GM12878 (cell line): ENCODE results near the gene MAPKBP1. TPM values are rescaled to one million over a fixed set of nuclear protein-coding genes. Genes with fewer than 3 reads are reported as not detected.

Experiments used
- ATAC-seq: fragments of 200-7000 bp; cut with Tn5 transposase; 3 replicates; pipeline ENCODE4 v1.9.1; 2020; ENCODE audit warnings: mild to moderate bottlenecking, moderate library complexity
- BruUV-seq: library from RNA; stranded (reverse); fragments of 400-500 nt; replicated peaks from 2 replicates; lab custom pipeline; 2021; lab: Mats Ljungman, UMichigan
- CTCF ChIA-PET: fragments of 300-600 bp; sonication (Branson Sonifier 250); formaldehyde crosslinking; extraction: SDS; loops from one replicate; lab custom pipeline; 2021; ENCODE audit warnings: inconsistent platforms; lab: Yijun Ruan, JAX
- POLR2A ChIA-PET: fragments of 350-600 bp; formaldehyde crosslinking; extraction: SDS; loops from one replicate; lab custom pipeline; 2021; ENCODE audit warnings: inconsistent platforms; lab: Charles Lee
- RAD21 ChIA-PET: fragments of 300-600 bp; sonication (Branson Sonifier 250); formaldehyde crosslinking; loops from one replicate; lab custom pipeline; 2023; ENCODE audit warnings: antibody characterized with exemption; ENCODE audit not compliant: unreplicated experiment; lab: Charles Lee
- SMC1A ChIA-PET: fragments of 300-600 bp; sonication (Branson Sonifier 250); formaldehyde crosslinking; loops from one replicate; lab custom pipeline; 2023; ENCODE audit not compliant: unreplicated experiment, uncharacterized antibody; lab: Charles Lee
- DNase-seq: peaks from one replicate; pipeline ENCODE4 v3.0.0-alpha.2; 2011; ENCODE audit warnings: low read depth, low spot score
- FAIRE-seq: peaks from 3 replicates; lab custom pipeline; 2011; peaks lifted over from hg19 to GRCh38; lab: Jason Lieb, UNC
- H2AFZ ChIP-seq: 2 replicates; pipeline ENCODE4 v1.6.0; 2011; ENCODE audit warnings: low read depth, low read length, control low read depth; ENCODE audit not compliant: control insufficient read depth
- H3K27ac ChIP-seq: 2 replicates; pipeline ENCODE4 v1.5.1; 2011; ENCODE audit warnings: control low read depth; ENCODE audit not compliant: control insufficient read depth, insufficient read depth
- H3K27me3 ChIP-seq, 2 experiments: replicated peaks in 1 of 2; 2 replicates each; pipeline versions ENCODE4 v1.6.0 to v1.6.1; 2011; ENCODE audit warnings: low read length in 1 of 2; ENCODE audit not compliant: control insufficient read depth in 2 of 2, insufficient read depth in 2 of 2
- H3K36me3 ChIP-seq, 2 experiments: 2 replicates each; pipeline ENCODE4 v1.5.1; 2011; ENCODE audit warnings: low read length in 1 of 2; ENCODE audit not compliant: control insufficient read depth in 2 of 2, insufficient read depth in 2 of 2
- H3K4me1 ChIP-seq: 2 replicates; pipeline ENCODE4 v1.6.1; 2011; ENCODE audit warnings: mild to moderate bottlenecking, low read length, moderate library complexity, mixed read lengths; ENCODE audit not compliant: control insufficient read depth, insufficient read depth
- H3K4me2 ChIP-seq: 2 replicates; pipeline ENCODE4 v1.6.0; 2011; ENCODE audit warnings: control low read depth; ENCODE audit not compliant: control insufficient read depth, insufficient read depth
- H3K4me3 ChIP-seq: fragments of 200-600 bp; sonication (generic); 2 replicates; pipeline ENCODE4 v1.5.1; 2016
- H3K79me2 ChIP-seq: 2 replicates; pipeline ENCODE4 v1.6.0; 2011; ENCODE audit warnings: low read length; ENCODE audit not compliant: control insufficient read depth, insufficient read depth
- H3K9ac ChIP-seq: 2 replicates; pipeline ENCODE4 v1.8.0; 2011; ENCODE audit warnings: low read length, control low read depth, mixed read lengths; ENCODE audit not compliant: control insufficient read depth, insufficient read depth
- H3K9me3 ChIP-seq: replicated peaks from 3 replicates; pipeline ENCODE4 v1.5.1; 2011; ENCODE audit warnings: mild to moderate bottlenecking, low read length; ENCODE audit not compliant: control insufficient read depth, insufficient read depth
- H4K20me1 ChIP-seq: 2 replicates; pipeline ENCODE4 v1.6.0; 2011; ENCODE audit not compliant: control insufficient read depth, insufficient read depth
- BMI1 ChIP-seq: fragments of 450-650 bp; IDR thresholded peaks from 2 replicates; pipeline ENCODE4 v1.6.1; 2016; ENCODE audit warnings: mild to moderate bottlenecking, moderate library complexity, borderline replicate concordance
- CHD4 ChIP-seq: fragments of 200-600 bp; sonication (generic); IDR thresholded peaks from 2 replicates; pipeline ENCODE4 v1.6.1; 2016; ENCODE audit warnings: mild to moderate bottlenecking
- CREM ChIP-seq: IDR thresholded peaks from 2 replicates; pipeline ENCODE4 v1.6.1; 2014; ENCODE audit warnings: antibody characterized with exemption, low read depth
- E2F8 ChIP-seq: fragments of 450-650 bp; IDR thresholded peaks from 2 replicates; pipeline ENCODE4 v1.6.1; 2018; ENCODE audit warnings: mild to moderate bottlenecking, low read depth, moderate library complexity; ENCODE audit not compliant: partially characterized antibody
- RELA ChIP-seq: fragments of 450-650 bp; IDR thresholded peaks from 2 replicates; pipeline ENCODE4 v1.8.0; 2014; ENCODE audit warnings: borderline replicate concordance; ENCODE audit not compliant: partially characterized antibody
- YY1 ChIP-seq: IDR thresholded peaks from 2 replicates; pipeline ENCODE4 v1.6.1; 2011; ENCODE audit warnings: low read depth, mild to moderate bottlenecking, low read length
- ZBTB4 ChIP-seq: fragments of 450-650 bp; formaldehyde crosslinking; IDR thresholded peaks from 2 replicates; pipeline ENCODE4 v1.4.0; 2022; ENCODE audit warnings: mild to moderate bottlenecking, moderate library complexity
- WGBS: methylation state at CpG from one replicate; pipeline ENCODE4 v1.1.6; 2016; ENCODE audit warnings: low lambda C conversion rate; ENCODE audit not compliant: insufficient replicate concordance, insufficient coverage; ENCODE audit errors: missing lambda C conversion rate; 5-methylcytosine and 5-hydroxymethylcytosine counted together
- in situ Hi-C: fragments of 300-500 bp; cut with MboI; formaldehyde crosslinking; loops from 9 replicates; pipeline ENCODE4 v1.14.3; 2018; ENCODE audit warnings: mixed read lengths
- intact Hi-C: fragments of 100-400 bp; cut with micrococcal nuclease; formaldehyde crosslinking; loops from one replicate; pipeline ENCODE4 v1.14.2; 2022; ENCODE audit not compliant: unreplicated experiment
- polyA plus RNA-seq, 11 experiments: library from polyadenylated mRNA; depleted of rRNA in 4 of 11; unstranded in 6 of 11; stranded (reverse) in 5 of 11; fragments of >200 nt; fragmentation: Nextera tagmentation in 4 of 11; fragmentation: Illumina TruSeq in 1 of 11; extraction: Ambion mirVana in 4 of 11; extraction: Trizol in 1 of 11; gene quantifications; 1 replicate in 1 of 11; 2 replicates in 10 of 11; pipeline versions ENCODE4 v1.2.1 to v1.2.3, GENCODE V29; 2011 to 2016; ENCODE audit warnings: inconsistent platforms in 2 of 11, missing spikeins in 2 of 11, low read depth in 1 of 11
- total RNA-seq, 4 experiments: library from RNA; depleted of rRNA in 3 of 4; stranded (reverse); fragments of >200 nt in 3 of 4; fragmentation: Illumina TruSeq in 1 of 4; extraction: Trizol in 1 of 4; gene quantifications; 2 replicates each; pipeline versions ENCODE4 v1.2.1 to v1.2.3, GENCODE V29; 2013 to 2021

Gene MAPKBP1
- total and polyA plus RNA-seq, 10 of the 15 experiments (the other 5 are each of a cell fraction or from before 2014, with no cell fraction given): 0.44 to 19.0 (median 7.3) TPM

- no peak for TF ChIP-seq E2F8
Measured at GRCh38 chr15:41814534-41814933, 40.2 kb downstream of the MAPKBP1 start (continued).

GRCh38 chr15:41816788-41817187 lies 42.5 kb downstream of the MAPKBP1 start:
- intact Hi-C loops: loop anchor here (10.0 kb wide), 1 partner anchor 122 kb away; no protein-coding TSS in a partner anchor
- Histone ChIP-seq H3K79me2 (no peaks in the 10 kb centered on the region), H3K9ac (no peak overlapping the region), H3K4me1 (no peaks in the 10 kb centered on the region), H3K27me3 (no peaks in the 10 kb centered on the region), H3K4me3 (no peak overlapping the region), H3K36me3 (peaks cover 3 to 21% of the 10 kb centered on the region in 2 experiments; a peak in 3 of 4 replicates), H3K9me3 (no peaks in the 10 kb centered on the region), H4K20me1 (no peaks in the 10 kb centered on the region), H3K27ac (no peak overlapping the region), H2AFZ (no peak overlapping the region), H3K4me2 (no peak overlapping the region)
- POLR2A ChIA-PET: no interaction called here
- ATAC-seq: no peak
- CTCF ChIA-PET: interaction anchor here (1.3 to 1.7 kb wide), 2 partner anchors 43 to 213 kb away, joined by 3 to 7 read pairs; partner anchors contain the start of gene MAPKBP1
- in situ Hi-C loops: no loop called here
- TF ChIP-seq YY1: no peak
- TF ChIP-seq BMI1: no peak
- TF ChIP-seq RELA: no peak
- TF ChIP-seq CHD4: no peak
- TF ChIP-seq CREM: no peak
- no peak for TF ChIP-seq ZBTB4
- SMC1A ChIA-PET: interaction anchor here (1.6 kb wide), 1 partner anchor 43 kb away, joined by 6 read pairs; the partner anchor contains the start of gene MAPKBP1
- RAD21 ChIA-PET: no interaction called here
- DNase-seq: no peak
- no peak for FAIRE-seq
- no TSS peak for BruUV-seq
- WGBS: 94% methylated on average over 9 of the region's 9 CpGs
